ENCODE measurements around the gene ZNF709. TPM values are rescaled to one million over a fixed set of nuclear protein-coding genes. Genes with fewer than 3 reads are reported as not detected.
A peak's percentile ranks its signal among the peaks of the same experiment; 100 is the strongest.
"Not testable (repeated sequence)": the region's sequence is repeated elsewhere in the genome, so short reads cannot be mapped to it uniquely, and the experiment has no call there.

ZNF709 gene
- total and polyA plus RNA-seq, 2 experiments from 2014 or later: 2.4 to 8.2 TPM

DNA sequence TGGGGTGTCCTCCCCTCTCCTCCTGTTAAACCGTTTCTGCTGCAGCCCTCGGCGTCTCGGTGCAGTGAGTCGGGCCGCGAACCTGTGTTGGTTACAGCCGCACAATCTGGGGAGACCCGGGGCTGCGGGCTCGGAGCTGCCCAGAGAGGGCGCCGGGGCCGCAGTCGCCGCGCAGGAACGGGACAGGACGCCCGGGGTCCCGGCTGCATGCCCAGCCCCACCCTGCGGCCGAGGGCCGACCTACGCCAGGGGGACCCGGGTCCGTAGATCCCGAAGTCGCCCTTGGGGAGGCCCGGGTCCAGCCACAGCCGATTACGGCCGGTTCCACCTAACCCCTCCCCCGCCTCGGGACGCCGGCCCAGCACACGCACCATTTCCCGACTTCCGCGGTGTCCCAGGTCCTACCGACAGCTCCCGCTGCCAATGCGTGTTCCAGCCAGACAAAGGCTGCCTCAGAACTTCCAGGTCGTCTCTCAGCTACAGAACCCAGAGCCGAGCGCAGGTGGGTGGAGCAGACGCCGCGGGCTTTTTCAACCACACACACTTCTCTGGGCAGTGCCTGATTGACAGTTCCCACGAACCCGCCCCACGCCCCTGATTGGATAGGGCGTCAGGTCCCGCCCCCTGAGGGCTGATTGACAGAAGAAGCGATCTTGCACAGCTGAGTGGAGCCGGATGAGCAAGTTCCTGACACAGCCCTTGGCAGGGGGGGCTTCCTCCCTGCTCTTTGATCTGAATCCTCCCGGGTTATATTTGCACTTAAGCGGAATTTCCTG is 43.9 kb downstream of the ZNF709 start, which contains the start of gene ZNF443:
TSS of gene ZNF443 (minus strand) at position 481 of the 776 bp plus-strand sequence. CDS start at position 374, 107 bp downstream.
- peak; percentile 12 for TF ChIP-seq CTCF (IDR thresholded peaks at IDR 0.05; ENCODE audit: low read depth, low read length)
- no peaks in the 10 kb centered on the region for H3K4me1 ChIP-seq (ENCODE audit: low read depth)
- H3K36me3 ChIP-seq: no peaks in the 10 kb centered on the region
- peak within 1 kb of the TSS; percentile 91 for H3K4me3 ChIP-seq
- H3K27me3 ChIP-seq: no peaks in the 10 kb centered on the region
- H3K27ac ChIP-seq: peak within 1 kb of the TSS; percentile 88
- no peaks in the 10 kb centered on the region for H3K9me3 ChIP-seq (ENCODE audit: low read depth)
- DNase-seq (ENCODE audit: low read depth in 1 of 2, low spot score in 1 of 2): peak; percentile 98

DNA sequence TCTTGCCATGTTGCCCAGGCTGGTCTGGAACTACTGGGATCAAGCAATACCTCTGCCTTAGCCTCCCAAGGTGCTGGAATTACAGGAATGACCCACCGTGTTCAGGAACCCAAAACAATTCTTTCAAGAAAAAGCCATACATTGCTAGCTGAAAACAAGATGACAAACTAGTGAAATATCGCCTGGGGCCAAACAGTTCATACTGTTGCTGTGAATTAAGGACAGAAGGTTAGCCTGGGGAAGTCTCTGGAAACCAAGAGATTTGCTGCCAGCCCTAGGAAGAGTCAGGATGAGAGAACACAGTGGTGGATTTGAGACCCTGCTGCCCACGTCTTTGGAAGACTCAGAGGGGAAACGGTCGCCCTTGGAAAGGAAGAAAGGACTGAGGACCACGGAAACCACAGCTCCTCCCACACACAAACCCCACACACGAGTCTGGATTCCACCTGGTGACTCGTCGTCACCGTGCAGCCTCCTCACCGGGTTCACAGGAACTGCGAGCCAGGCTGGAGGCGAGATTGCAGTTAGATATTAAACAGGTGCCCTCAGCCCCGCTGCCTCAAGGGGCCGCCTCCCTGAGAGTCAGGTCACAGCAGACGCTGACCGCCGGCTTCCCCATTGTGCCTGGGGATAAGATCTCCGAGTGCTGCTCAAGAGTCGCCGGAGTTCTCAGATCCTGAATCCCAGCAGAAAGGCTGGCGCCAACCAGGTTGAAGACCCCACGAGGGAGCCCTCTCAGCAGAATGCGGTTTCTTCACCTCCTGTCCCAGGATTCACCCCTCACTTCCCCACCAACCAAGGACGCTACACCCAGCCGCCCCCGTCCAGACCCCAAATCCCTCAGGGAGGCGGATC is 44.7 kb downstream of the ZNF709 start:
- H3K36me3 ChIP-seq; H3K4me1 ChIP-seq (ENCODE audit: low read depth); H3K27me3 ChIP-seq; H3K9me3 ChIP-seq (ENCODE audit: low read depth): not testable (repeated sequence)
- H3K27ac ChIP-seq: peak overlapping the region; percentile 88
- H3K4me3 ChIP-seq: peak overlapping the region; percentile 91
- peak; percentile 12 to 48 for DNase-seq (ENCODE audit: low read depth in 1 of 2, low spot score in 1 of 2)

DNA sequence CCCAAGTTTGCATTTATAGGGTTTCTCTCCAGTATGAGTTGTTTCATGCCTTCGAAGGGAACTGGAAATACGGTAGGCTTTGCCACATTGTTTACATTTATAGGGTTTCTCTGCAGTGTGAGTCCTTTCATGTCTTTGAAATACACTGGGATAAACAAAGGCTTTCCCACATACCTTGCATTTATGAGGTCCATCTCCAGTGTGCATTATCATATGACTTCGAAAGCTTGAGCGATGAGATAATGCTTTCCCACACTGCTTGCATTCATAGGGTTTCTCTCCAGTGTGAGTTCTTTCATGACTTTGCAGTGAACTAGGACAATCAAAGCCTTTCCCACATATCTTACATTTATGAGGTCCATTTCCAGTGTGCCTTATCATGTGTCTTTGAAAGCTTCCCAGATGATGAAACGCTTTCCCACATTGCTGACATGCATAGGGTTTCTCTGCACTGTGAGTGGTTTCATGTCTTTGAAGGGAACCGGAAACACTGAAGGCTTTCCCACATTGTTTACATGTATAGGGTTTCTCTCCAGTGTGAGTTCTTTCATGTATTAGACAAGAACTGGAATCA is 53.8 kb downstream of the ZNF709 start:
- H3K27ac ChIP-seq; H3K36me3 ChIP-seq; H3K9me3 ChIP-seq (ENCODE audit: low read depth); DNase-seq (ENCODE audit: low read depth in 1 of 2, low spot score in 1 of 2); H3K27me3 ChIP-seq; H3K4me3 ChIP-seq; H3K4me1 ChIP-seq (ENCODE audit: low read depth): not testable (repeated sequence)

- no peak for TF ChIP-seq CTCF (IDR thresholded peaks at IDR 0.05; ENCODE audit: low read depth, low read length)
- no peak for DNase-seq (ENCODE audit: low read depth in 1 of 2, low spot score in 1 of 2)
- H3K27ac ChIP-seq: no peak overlapping the region
- peaks cover 3% of the 10 kb centered on the region for H3K36me3 ChIP-seq
- H3K9me3 ChIP-seq (ENCODE audit: low read depth): no peaks in the 10 kb centered on the region
- no peaks in the 10 kb centered on the region for H3K4me1 ChIP-seq (ENCODE audit: low read depth)
- no peak overlapping the region for H3K4me3 ChIP-seq
- no peaks in the 10 kb centered on the region for H3K27me3 ChIP-seq
These were observed 58.7 kb downstream of the ZNF709 start for GRCh38 chr19:12425888-12426274.

DNA sequence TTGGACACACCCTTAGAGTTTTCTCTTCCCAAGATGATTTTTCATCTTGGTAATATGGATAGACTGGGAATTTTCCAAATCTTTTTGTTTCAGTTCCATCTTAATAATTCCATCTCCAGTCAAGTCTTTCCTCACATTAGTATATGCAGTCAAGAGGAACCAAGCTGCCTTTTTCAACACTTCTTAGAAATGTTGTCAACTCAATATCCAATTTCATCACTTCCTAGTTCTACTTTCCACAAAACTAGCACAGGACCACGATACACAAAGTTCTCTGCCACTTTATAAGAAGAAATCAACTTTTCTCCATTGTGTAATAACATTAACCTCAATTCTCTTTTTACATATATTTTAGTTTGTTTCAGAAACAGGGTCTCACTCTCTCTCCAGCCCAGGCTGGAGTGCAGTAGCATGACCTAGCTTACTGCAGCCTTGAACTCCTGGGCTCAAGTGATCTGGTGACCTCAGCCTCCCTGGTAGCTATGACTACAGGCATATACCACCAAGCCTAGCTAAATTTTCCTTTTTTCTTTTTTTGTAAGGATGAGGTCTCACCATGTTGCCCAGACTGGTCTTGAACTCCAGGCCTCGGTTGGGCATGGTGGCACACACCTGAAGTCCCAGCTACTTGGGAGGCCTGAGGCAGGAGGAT is 59.3 kb downstream of the ZNF709 start:
- no peak for TF ChIP-seq CTCF (IDR thresholded peaks at IDR 0.05; ENCODE audit: low read depth, low read length)
- no peaks in the 10 kb centered on the region for H3K36me3 ChIP-seq

GRCh38 chr19:12417273-12417672 is 67.3 kb downstream of the ZNF709 start:
- not testable (repeated sequence) for H3K36me3 ChIP-seq; DNase-seq (ENCODE audit: low read depth in 1 of 2, low spot score in 1 of 2); H3K27ac ChIP-seq; H3K4me3 ChIP-seq; H3K9me3 ChIP-seq (ENCODE audit: low read depth); H3K27me3 ChIP-seq; H3K4me1 ChIP-seq (ENCODE audit: low read depth)

More for the DNA sequence above, 59.3 kb downstream of the ZNF709 start:
- no peak overlapping the region for H3K27ac ChIP-seq
- H3K9me3 ChIP-seq (ENCODE audit: low read depth): no peaks in the 10 kb centered on the region
- no peaks in the 10 kb centered on the region for H3K4me1 ChIP-seq (ENCODE audit: low read depth)
- no peak overlapping the region for H3K4me3 ChIP-seq
- no peaks in the 10 kb centered on the region for H3K27me3 ChIP-seq
- DNase-seq (ENCODE audit: low read depth in 1 of 2, low spot score in 1 of 2): no peak

Measured in cardiac muscle cell (in vitro differentiated cells and primary cell).